Thoracic aorta (tissue), 2 donors: ENCODE results near the gene CHD2. TPM values are rescaled to one million over a fixed set of nuclear protein-coding genes. Genes with fewer than 3 reads are reported as not detected.
"Not testable (repeated sequence)": the region's sequence is repeated elsewhere in the genome, so short reads cannot be mapped to it uniquely, and the experiment has no call there.

Experiments used
- ATAC-seq: fragments of 150-250 bp; one replicate; pipeline ENCODE4 v1.8.0; 2017; ENCODE audit warnings: low read depth; ENCODE audit not compliant: insufficient number of reproducible peaks, low FRiP score
- DNase-seq: peaks from one replicate; pipeline ENCODE4 v3.0.0-alpha.2; 2020; ENCODE audit warnings: low spot score
- H3K27ac ChIP-seq, 2 donors: fragments of 200-600 bp; sonication (generic); 1 replicate in 1 of 2; 2 replicates in 1 of 2; pipeline ENCODE4 v1.5.1; 2016; ENCODE audit warnings: mild to moderate bottlenecking in 2 of 2, moderate library complexity in 2 of 2
- H3K27me3 ChIP-seq: fragments of 200-600 bp; sonication (generic); replicated peaks from 2 replicates; pipeline ENCODE4 v1.6.0; 2016; ENCODE audit warnings: mild to moderate bottlenecking; ENCODE audit not compliant: insufficient read depth
- H3K36me3 ChIP-seq: fragments of 200-600 bp; sonication (generic); one replicate; pipeline ENCODE4 v1.5.1; 2016
- H3K4me1 ChIP-seq, 2 donors: fragments of 200-600 bp; sonication (generic); 1 replicate in 1 of 2; 2 replicates in 1 of 2; pipeline versions ENCODE4 v1.5.1 to v1.6.0; 2016; ENCODE audit warnings: low read depth in 2 of 2, mild to moderate bottlenecking in 1 of 2; ENCODE audit not compliant: control insufficient read depth in 1 of 2
- H3K4me3 ChIP-seq: fragments of 200-600 bp; sonication (generic); 2 replicates; pipeline ENCODE4 v1.5.1; 2016; ENCODE audit warnings: mild to moderate bottlenecking
- H3K9me3 ChIP-seq: fragments of 200-600 bp; sonication (generic); 2 replicates; pipeline ENCODE4 v1.5.1; 2016
- CTCF ChIP-seq: fragments of 200-600 bp; sonication (generic); IDR thresholded peaks from one replicate; pipeline ENCODE4 v1.5.1; 2019; ENCODE audit warnings: antibody characterized with exemption
- total RNA-seq, 2 donors: library from RNA; depleted of rRNA; stranded (reverse); fragments of >200 nt; gene quantifications; one replicate each; pipeline versions ENCODE4 v1.1.0 to v1.2.3, GENCODE V29; 2016

CHD2 gene
- total RNA-seq, 2 donors from 2014 or later: 143 to 148 TPM

- ATAC-seq (no peak), DNase-seq (no peak)
- H3K27ac ChIP-seq: no peak overlapping the region
- no peaks in the 10 kb centered on the region for H3K27me3 ChIP-seq
- TF ChIP-seq CTCF: no peak
- H3K9me3 ChIP-seq: no peaks in the 10 kb centered on the region
- H3K36me3 ChIP-seq: peaks cover 2% of the 10 kb centered on the region
- H3K4me3 ChIP-seq: no peak overlapping the region
- peaks cover 20 to 57% of the 10 kb centered on the region in 2 donors for H3K4me1 ChIP-seq
These were observed 158.0 kb downstream of the CHD2 start for GRCh38 chr15:93058128-93058527.

DNA sequence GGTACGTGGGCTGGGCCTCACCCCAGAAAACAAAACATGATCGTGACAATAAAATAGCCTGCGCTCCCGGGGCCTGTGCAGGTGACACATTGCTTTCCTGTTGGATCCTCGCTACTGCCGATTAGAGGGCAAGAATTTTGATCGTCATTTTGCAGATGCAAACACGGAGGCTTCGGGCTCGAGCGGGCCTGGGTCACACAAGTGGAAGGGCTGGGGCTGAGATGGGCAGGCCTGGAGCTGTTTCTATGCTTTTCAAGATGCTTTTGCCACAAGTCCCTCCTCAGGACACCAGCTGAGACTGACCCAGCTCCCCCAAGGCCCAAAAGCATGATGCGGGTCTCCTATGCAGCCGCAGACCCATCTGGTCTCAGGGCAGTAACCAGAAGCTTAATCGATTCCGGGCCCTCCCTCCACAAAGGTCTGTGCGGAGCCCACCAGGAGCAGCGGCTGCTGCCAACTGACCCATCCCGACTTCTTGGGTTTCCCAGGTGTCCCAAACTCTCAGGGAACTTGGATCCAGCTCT is 158.8 kb downstream of the CHD2 start:
- no peak overlapping the region for H3K4me3 ChIP-seq
- H3K27ac ChIP-seq: no peak overlapping the region
- peaks cover 26 to 66% of the 10 kb centered on the region in 2 donors for H3K4me1 ChIP-seq

DNA sequence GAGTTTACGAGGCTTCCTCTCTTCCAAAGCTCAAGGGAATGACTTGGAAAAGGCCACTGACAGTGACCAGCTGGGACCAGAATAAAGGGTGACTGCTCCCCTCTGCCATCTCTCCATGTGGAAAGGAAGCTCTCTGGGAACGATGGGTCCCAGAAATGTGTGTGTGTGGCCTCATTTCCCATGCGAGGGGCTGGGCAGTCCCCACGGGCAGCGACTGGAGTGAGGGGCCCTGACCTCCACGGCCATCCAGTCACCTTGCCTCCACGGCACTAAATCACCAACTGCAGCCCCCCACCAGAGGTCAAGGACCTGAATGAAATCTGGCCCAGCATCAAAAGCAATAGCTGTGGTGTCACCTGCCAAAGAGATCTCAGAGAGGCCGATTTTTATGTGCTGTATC is 159.3 kb downstream of the CHD2 start:
- peaks cover 29 to 71% of the 10 kb centered on the region in 2 donors for H3K4me1 ChIP-seq
- TF ChIP-seq CTCF: no peak
- ATAC-seq: no peak
- H3K27ac ChIP-seq: no peak overlapping the region
- DNase-seq: no peak
- peaks cover 2% of the 10 kb centered on the region for H3K36me3 ChIP-seq
- H3K4me3 ChIP-seq: no peak overlapping the region
- no peaks in the 10 kb centered on the region for H3K27me3 ChIP-seq
- H3K9me3 ChIP-seq: no peaks in the 10 kb centered on the region

More for the DNA sequence above, 158.8 kb downstream of the CHD2 start:
- TF ChIP-seq CTCF: no peak
- Histone ChIP-seq H3K9me3 (no peaks in the 10 kb centered on the region), H3K36me3 (peaks cover 2% of the 10 kb centered on the region), H3K27me3 (no peaks in the 10 kb centered on the region)
- DNase-seq: no peak
- ATAC-seq: no peak

- Histone ChIP-seq H3K4me1 (peaks cover 29 to 76% of the 10 kb centered on the region in 2 donors), H3K4me3 (peak overlapping the region; percentile 53), H3K9me3 (no peaks in the 10 kb centered on the region), H3K27me3 (no peaks in the 10 kb centered on the region), H3K27ac (no peak overlapping the region), H3K36me3 (peaks cover 3% of the 10 kb centered on the region)
- TF ChIP-seq CTCF: no peak
- ATAC-seq: no peak
- no peak for DNase-seq
These were observed 160.5 kb downstream of the CHD2 start for GRCh38 chr15:93060336-93061248.

DNA sequence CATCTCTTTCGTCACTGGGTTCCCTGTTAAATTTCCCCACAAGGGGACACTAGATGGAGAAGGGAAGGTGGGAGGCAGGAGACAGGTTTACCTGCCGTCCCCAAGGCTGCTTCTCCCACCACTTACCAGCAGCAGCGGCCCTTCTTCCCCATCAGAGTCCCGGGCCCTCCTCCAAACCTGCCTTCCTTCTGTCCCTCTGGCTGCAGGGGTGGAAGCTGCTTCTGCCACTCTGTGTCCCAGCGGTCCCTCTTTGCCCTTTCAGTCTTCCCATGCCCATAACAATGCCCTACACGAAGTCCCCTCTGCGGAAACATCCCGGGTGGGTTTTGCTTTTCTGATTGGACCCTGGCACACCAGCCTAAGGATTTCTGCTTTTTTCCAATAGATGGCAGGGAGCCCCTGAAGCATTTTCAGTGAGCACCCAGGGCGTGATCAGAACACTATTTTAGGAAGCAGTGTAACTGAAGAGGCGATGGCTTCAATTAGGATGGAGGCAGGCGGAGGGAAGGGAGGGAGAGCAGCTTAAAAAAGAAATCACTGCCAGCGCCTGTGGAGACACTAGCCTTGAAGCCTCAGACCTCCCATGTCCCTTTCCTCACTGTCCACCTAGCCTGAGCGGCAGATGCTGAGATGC is 162.6 kb downstream of the CHD2 start:
- Histone ChIP-seq H3K27ac (peak overlapping the region in 1 of 2 donors; percentile 71), H3K4me1 (peaks cover 40 to 78% of the 10 kb centered on the region in 2 donors), H3K4me3 (peak overlapping the region; percentile 53)
- not testable (repeated sequence) for H3K36me3 ChIP-seq, H3K27me3 ChIP-seq, DNase-seq, ATAC-seq, H3K9me3 ChIP-seq
